GM18508 (cell line): Measurements from ENCODE around the gene MTUS2.

Source experiments
- ATAC-seq: cut with Tn5 transposase; IDR thresholded peaks from one replicate; pipeline ENCODE4 v1.9.1; 2021; ENCODE audit warnings: moderate number of reproducible peaks; ENCODE audit not compliant: insufficient read depth, unreplicated experiment

The MTUS2 gene

DNA sequence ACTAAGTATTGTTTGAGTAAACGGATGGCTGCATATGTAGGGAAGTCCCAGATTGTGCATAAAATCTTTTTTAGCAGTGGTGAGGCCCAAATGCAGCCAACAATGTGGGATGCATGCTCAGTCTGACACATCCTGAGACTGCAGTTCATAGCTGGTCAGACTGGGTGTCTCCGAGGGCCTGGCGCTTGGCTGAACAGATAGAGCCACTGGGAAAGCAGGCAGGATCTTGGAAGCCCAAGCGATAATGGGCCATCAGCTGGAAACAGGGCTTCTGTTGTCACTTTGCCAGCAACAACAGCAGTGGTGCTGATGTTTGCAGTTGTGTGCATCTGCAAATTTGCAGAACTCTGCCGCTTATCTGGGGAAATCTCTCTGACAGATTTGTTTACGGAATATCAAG, 36.1 kb downstream of the MTUS2 start:
- ATAC-seq, result no peak

DNA sequence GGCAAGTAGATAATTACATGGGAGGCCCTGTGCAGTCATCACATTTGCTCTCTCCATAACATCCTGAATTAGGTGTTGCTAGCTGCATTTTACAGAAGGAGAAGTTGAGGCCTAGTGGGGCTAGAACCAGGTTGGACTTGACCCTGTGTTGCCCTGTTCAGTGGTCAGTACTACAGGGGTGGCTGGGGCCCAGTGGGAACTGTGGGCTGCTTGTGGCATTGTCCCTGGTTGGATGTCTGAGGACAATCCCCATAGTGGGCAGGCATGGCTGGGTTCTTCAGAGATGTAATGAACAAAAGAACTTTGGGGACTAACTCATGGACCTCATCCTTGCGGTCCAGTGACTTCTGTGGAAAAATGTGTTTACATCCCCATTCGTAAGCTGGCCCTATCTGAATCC, 38.9 kb downstream of the MTUS2 start:
- ATAC-seq, result no peak

DNA sequence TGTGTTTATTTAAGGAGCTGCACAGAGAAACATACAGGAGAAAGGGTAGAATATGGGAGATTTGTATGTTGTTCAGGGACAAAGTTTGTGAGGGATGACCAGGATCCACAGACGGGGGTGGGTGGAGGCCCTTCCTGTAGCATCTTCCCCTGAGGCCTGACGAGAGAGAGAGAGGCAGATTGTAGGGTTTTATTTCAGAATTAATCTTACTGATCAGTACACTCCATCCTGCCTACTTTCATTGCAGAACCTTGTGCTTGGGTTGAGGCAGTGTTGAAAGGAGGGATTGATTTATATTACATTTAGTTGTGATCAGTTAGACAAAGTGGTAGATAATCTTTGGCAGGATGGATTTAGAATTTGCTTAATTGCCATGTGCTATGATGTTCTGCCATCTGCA, 39.6 kb downstream of the MTUS2 start:
- ATAC-seq, result no peak

DNA sequence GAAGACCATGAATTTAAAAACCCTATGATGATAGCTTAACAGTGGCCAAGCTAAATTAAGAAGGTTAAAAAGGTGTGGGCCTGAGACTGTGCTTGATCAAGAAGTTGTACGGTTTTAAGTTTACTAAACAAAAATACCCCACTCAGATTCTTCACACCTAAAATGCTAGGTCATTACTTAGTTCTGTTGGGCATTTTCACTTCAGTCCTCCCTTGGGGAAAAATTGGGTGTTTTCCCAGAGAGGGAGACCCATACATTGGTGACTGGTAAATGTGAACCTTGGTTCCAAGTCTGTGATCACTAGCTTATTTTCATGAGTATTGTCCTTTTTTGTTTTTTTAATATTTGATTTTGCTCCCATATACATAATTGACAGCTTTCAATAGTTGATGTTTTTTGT, 44.4 kb downstream of the MTUS2 start:
- ATAC-seq, result no peak

DNA sequence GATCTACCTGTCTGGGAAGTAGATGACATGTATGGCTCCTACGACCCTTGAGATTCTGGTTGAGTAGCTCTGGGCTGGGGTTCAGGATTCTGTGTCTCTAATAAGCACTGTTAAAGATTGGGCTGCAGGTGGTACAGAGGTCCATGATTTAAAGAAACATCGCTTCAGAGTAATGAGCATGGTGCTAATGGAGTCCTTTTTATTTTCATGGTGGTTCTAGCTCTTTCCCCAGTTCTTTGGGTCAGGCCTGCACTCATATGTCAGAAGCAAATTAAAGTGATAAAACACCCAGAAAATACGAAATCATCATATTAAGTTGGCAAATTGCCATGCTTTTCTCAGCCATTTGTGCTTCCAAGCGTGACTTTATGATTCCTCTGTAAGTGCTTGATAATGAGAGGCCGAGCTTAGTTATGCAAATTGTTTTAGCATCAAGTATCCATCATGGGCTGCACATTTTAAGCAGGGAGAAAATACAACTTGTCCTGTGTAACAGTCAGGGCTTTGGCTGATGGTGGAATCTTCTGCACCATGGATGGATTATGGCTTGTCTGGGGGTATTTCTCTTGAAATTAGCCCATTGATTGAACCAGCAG, 45.1 kb downstream of the MTUS2 start:
- no peak for ATAC-seq

DNA sequence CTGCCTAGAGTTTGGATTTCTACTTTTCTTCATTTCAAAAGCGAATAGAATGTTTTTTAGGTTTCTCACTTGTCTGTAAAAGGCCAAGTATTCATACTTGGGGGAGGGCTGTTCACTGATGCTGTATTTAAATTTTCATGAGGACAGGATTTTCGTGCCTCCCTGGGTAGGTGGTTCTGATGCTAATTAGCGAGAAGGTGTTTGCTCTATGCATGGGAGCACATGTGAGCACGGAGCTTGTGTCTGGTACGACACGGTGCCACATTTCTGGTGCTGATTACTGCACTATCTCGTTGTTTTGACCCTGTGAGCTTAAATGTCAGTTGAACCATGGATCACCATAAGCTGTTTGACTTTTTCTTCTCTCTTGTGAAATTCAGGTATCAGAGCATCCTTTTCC, 45.8 kb downstream of the MTUS2 start:
- ATAC-seq, result no peak

DNA sequence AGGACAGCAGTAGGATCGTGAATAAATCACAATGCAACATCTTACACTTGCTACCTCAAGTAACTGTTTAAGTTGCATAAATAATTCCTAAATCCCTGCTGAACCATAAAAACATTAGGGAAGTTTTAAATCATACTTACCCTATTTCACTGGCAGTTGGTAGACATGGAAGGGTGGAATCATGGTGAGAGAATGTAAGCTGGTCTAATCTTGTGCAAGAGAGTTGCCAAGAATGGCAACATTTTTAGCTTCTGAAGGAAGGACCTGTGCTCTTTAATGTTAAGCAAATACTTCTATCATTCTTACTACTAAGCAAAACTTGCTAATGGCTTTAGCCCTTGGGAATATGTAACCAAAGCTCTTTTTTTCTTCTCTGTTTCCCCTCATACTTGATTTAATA, 46.8 kb downstream of the MTUS2 start:
- no peak for ATAC-seq

DNA sequence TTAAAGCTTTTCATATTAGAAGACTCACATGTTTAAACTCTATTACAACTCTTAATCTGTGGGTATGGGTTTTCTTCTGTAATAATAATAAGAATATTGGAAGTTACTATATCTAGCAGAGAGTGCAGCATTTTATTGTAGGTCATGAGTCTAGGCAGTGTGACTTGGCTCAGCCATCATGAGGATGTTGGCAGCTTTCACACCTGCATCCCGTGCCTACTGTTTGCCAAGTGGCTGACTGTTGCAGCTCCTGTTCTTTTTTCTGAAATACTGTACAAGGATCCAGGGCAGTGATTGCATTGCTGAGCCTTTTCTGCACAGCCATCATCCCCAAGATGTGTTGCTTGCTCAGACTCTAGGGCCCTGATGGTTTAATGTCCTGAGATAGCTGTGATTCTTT, 47.4 kb downstream of the MTUS2 start:
- ATAC-seq, result no peak

DNA sequence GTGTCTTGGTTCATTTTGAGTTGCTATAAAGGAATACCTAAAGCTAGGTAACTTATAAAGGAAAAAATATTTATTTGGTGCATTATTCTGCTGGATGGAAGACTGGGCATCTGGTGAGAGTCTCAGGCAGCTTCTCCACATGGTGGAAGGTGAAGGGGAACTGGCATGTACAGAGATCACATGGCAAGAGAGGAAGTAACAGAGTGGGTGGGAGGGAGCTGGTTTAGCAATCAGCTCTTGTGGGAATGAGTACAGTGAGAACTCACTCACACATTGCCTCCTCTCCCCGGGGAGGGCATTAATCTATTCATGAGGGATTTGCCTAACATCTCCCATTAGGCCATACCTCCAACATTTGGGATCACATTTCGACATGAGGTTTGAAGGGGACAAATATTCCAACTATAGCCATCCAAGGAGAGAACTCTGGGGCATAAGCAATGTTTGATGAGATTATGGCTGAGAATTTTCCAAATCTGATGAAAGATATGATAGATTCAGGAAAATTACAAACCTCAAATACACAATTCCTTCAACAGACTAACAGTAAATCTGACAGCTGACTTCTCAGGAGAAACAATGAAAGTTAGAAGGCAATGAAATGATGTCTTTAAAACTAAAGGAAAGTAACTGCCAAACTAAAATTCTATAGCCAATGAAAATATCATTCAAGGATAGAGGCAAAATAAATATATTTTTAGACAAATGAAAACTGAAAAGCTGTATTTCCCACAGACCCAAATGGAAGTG, 52.5 kb downstream of the MTUS2 start:
- no peak for ATAC-seq

DNA sequence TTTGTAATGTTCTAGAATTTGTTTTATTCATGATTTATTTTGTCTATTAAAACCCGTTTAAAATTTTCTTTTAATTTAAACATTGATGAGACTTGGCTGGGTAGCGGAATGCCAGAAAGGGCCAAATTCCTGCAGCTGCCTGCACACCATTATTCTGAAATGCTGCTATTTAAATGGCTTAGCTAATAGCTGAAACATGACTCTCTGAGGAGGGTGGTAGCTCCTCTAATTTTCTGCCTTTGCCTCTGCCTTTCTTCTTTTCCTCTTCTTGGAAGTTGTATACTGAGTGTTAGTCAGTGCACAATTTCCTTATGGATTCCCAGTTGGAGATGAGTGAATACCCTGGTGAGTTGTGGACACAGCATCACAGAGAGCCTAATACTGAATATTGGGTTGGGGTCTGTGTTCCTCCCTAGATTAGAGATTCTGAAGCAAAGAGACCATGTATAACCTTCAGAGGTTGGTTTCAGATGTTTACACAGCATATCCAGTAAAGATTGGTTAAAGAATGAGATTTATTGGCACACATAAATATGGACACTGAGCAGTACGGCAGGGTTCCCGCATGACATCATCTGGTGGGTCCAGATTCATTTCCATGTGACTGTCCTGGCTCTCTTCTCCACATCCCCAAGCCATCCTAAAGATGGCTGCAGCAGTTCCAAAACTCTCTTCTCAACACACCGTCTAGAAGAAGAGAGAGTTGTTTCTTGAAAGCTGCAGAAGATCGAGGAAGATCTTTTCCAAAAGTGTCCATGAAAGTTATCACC, 55.9 kb downstream of the MTUS2 start:
- no peak for ATAC-seq

DNA sequence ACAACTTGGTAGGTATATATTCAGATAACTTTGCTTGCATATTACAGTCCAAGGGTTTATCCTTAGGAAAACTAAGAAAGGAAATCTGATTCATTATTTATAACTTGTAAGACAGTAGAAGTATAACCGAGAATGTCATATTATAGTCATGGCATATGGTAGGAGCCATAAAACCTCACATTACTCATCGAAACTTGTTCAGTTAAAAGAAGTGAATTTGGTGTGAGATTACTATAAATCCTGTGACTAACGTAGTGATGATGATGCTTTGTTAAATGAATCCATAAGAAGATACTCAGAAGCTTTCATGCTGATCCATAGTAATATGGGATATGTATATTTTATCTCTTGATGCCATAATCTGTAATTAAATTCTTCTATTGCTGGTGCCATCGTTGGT, 57.3 kb downstream of the MTUS2 start:
- ATAC-seq, result no peak

DNA sequence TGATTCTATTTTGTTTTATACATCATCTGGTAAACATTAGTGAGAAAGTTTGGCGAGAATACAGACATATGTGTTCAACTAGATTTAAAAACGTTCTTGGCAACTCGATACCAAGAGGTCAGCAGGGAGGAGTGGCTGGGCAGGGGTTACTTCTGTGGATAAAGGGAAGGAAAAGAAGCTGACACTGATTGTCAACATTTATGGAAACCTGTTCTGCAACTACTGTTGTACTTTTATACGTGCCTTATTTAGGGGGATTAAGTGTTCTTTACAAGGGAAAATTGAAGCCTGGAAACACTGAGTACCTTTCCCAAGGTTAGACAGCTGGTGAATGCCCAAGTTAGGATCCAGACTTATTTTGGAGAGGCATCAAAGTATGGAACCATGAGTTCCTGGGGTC, 65.0 kb downstream of the MTUS2 start:
- ATAC-seq, result no peak

DNA sequence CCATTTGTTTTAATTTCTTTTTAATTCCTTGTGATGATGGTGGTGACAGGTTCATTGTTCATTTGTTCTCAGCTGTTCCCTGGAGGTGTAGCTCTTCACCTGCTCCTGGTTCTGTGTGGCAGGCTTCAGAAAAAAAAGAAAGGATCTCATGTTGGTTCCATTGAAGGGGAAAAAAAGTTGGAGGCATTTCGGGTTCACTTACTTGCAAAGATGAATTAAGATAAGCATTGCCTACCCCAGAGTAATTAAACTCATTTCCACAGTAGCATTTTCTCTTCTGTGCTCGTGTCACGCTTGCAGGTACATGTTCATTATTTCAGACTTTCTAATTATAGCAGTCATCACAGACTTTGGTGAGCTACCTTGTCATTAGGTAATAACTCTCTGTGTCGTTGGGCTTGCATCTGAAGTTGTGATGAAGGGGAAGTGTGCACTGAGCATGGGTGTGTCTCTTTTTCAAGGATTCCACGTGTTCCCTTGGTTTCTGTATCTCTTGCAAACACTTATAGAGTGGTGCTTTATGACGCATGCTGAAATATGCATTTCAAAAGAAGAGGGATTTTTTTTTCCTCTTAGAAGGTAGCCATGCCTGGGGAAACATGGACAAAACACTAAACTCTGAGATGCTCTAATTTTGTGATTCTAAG, 69.1 kb downstream of the MTUS2 start:
- no peak for ATAC-seq

DNA sequence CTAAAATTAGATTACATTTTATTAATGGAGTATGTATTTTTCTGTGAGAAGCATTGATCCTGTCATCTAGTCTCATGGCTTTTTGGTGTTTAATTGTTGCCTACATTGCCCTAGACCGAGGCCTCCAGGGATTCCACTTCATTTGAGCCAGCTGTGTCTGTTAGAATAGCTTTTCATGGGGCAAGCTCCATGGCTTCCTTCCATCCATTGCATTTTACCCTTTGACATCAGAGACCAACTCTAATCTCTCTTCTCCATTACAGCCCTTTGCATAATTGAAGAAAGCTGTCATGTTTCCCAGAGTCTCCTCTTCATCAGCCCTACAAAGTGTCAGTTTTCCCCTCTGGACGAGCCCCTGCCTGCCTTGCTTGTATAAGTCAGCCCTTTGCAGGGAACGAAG, 70.6 kb downstream of the MTUS2 start:
- ATAC-seq, result no peak

DNA sequence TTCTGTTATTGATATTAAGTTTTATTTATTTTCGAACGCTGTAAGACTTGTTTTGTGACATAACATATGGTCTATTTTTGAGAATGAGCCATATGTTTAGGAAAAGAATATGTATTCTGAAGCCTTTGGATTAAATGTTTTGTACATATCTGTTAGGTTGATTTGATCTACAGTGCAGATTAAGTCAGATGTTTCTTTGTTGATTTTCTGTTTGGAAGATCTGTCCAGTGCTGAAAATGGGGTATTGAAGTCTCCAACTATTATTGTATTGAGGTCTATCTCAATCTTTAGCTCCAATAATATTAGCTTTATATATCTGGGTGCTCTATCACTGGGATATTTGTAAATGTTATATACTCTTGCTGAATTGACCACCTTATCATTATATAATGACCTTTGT, 97.9 kb downstream of the MTUS2 start:
- no peak for ATAC-seq

DNA sequence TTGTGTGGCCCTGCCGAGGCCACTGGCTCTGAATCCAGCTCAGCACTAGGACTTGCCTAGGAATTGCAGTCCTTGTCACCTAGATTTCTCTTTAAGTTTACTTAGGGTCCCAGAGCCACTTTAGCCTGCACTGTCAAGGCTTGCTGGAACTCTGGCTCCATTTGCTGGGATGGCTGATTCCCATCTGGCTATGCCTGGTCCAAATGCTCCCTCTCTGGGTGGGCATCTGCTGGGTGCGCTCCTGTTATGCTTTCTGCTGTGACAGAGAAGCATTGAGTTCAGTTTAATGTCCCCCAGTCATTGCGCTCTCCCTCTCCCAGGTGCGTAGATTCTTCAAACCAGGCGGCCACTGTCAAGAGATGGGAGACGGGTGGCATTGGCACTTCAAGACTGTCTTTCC, 102.2 kb downstream of the MTUS2 start:
- ATAC-seq, result no peak

DNA sequence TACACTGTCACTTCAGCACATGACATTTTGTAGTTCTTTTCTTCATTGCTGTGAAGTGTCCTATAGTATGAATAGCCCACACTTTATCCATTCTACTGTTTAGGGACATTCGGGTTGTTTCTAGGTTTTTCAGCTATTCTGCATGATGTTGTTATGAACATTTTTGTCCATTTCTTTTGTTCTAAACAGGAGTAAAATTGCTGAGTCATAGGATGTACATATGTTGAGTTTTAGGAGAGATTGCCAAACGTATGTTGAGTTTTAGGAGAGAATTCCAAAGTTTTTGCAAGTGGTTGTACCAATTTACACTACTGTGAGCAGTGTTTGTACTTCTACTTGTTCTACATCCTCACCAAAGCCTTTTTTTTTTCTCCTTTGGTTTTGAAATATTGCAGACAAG, 115.0 kb downstream of the MTUS2 start:
- ATAC-seq, result no peak

DNA sequence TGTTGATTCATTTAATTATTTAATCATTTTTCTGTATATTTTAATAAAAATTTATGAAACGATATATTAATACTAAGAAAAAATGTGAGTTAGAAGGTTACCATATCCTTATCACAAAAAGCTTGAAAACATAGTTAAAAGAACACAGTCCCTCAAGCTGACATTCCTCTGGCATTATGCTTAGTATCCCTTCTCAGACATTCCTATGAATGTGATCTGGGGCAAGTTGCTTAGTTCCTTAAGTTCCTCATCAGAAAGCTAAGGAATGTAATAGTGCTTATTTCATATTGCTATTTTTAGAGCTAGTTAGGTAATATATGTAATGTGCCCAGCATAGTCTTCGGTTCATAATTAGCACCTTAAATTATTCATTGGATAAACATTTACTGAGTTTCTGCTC, 122.8 kb downstream of the MTUS2 start:
- ATAC-seq, result no peak

DNA sequence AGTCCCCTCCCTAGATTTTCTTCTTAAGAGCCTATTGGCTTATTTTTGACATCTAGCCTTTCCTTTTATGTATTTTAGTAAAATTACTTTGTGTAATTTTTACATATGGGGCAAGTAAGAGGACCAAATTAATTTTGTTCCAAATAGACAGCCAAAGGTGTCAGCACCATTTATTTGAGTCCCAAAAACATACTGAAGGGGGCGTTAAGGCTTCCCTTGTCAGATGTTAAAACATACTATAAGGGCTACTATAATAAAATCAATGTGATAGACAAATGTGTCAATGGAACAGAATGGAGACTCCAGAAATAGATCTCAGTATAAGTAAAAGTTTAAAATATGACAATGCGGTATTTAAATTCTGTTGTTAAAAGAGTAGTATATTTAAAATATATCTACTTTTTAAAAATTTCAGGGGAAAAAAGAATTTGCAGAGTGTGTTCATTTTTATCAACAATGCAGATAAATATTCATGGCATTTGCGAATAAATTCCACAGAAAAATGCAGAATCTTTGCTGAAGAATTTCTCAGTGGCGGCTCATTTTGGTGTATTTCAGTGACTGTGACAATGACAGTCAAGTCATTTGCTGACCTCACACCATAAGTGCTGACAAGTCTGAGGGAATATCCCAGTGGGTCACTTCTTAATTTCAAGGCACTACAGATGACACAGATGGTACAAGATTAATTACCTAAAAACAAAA, 133.7 kb downstream of the MTUS2 start:
- no peak for ATAC-seq

DNA sequence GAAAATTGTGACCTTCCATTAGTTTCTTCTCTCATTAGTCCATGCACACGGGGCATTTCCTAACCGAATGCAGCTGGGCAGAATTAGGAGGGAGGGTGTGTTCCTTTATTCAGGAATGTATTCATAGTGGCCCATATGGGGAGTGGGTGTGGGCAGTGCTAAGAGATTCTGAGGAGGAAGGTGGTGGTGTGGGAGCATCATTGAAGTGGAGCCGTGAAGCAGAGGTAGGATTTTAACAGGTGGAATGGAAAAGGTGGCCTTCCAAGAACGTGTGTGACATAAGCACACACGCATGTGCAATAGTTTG, 134.2 kb downstream of the MTUS2 start:
- ATAC-seq, result no peak

DNA sequence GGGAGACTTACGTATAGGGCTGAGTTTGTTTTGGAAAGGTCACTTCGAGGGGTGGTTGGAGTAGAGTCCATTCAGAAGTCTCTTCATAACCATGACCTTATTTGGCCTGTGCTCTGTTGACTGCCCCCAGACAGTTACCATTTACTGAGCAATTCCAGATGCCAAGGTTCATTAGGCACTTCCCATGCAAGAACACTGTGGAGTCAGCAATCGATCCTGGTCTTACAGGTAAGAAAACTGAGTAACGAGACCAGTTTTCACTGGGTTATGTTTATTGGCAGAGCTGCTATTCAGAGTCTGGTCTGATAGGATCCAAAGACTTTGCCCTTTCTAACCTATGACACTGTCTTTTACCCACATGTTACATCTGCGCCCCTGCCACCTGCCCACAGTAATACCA, 134.7 kb downstream of the MTUS2 start:
- ATAC-seq, result no peak
